ENCODE measurements around the gene ATXN1.

Gene ATXN1

DNA sequence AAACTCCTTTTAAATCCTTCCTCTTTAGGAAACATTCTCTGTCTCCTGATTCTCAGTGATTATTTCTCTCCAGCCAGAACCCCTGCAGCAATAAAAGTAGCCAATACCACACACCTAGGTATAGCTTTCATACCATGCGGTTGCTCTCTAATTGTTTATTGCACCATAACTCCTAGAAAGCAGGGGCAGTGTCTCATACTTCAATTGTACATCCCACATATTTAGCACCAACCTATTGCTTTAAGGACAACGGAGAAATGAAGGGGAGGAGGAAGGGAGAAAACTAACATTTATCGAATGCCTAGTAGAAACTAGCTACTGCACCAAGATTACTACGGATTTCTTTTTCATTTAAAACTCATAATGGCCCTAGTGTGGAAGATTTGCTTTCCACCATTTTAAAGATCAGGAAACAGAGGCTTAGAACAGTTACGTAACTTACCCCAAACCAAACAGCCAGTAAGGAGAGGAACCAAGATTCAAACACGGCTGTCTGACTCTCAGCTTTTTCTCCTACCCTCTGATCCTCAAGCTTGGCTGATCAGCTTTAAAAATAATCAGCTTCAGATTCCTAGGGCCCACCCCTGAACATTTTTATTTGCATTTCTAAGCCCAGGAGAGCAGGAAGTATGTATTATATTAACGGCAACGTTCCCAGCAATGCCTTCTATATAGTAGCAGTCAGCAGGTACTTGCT lies 43.4 kb upstream of the ATXN1 start:
- TF ChIP-seq, protein P1, sequence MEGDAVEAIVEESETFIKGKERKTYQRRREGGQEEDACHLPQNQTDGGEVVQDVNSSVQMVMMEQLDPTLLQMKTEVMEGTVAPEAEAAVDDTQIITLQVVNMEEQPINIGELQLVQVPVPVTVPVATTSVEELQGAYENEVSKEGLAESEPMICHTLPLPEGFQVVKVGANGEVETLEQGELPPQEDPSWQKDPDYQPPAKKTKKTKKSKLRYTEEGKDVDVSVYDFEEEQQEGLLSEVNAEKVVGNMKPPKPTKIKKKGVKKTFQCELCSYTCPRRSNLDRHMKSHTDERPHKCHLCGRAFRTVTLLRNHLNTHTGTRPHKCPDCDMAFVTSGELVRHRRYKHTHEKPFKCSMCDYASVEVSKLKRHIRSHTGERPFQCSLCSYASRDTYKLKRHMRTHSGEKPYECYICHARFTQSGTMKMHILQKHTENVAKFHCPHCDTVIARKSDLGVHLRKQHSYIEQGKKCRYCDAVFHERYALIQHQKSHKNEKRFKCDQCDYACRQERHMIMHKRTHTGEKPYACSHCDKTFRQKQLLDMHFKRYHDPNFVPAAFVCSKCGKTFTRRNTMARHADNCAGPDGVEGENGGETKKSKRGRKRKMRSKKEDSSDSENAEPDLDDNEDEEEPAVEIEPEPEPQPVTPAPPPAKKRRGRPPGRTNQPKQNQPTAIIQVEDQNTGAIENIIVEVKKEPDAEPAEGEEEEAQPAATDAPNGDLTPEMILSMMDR (IDR thresholded peaks at IDR 0.05; ENCODE audit: extremely low read depth, missing control alignments): no peak
- no peak for DNase-seq (ENCODE audit: low spot score)

GRCh38 chr6:16803294-16804200 lies 42.3 kb upstream of the ATXN1 start:
- TF ChIP-seq, protein P1 (IDR thresholded peaks at IDR 0.05; ENCODE audit: extremely low read depth, missing control alignments): no peak
- no peak for DNase-seq (ENCODE audit: low spot score)

- TF ChIP-seq, protein P1 (IDR thresholded peaks at IDR 0.05; ENCODE audit: extremely low read depth, missing control alignments): no peak
Measured at GRCh38 chr6:16802071-16802470, 40.8 kb upstream of the ATXN1 start.

DNA sequence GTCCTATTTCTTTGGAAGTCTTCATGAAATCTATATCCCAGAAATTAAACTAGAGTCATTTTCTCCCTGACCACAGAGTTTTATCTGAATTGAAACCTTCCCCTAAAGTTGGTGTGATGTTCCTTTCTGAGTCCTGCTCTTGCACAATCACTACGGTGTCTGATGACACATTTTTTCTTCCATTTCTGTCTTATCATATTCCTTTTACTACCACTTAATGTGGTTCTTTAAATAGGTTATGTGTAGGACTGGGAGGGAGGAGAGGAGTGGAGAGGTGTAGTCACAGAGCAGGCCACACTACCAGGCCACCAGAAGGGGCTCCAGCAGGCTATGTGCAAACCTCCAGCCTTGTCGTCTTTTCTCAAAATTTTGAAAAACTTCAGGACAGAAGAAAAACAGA lies 39.7 kb upstream of the ATXN1 start:
- TF ChIP-seq, protein P1 (IDR thresholded peaks at IDR 0.05; ENCODE audit: extremely low read depth, missing control alignments): no peak
- DNase-seq (ENCODE audit: low spot score): no peak

More at GRCh38 chr6:16802071-16802470, 40.8 kb upstream of the ATXN1 start:
- no peak for DNase-seq (ENCODE audit: low spot score)

GRCh38 chr6:16800341-16800740 lies 39.1 kb upstream of the ATXN1 start:
- DNase-seq (ENCODE audit: low spot score): no peak
- TF ChIP-seq, protein P1 (IDR thresholded peaks at IDR 0.05; ENCODE audit: extremely low read depth, missing control alignments): no peak

GRCh38 chr6:16799279-16800193 lies 38.3 kb upstream of the ATXN1 start:
- no peak for DNase-seq (ENCODE audit: low spot score)
- TF ChIP-seq, protein P1 (IDR thresholded peaks at IDR 0.05; ENCODE audit: extremely low read depth, missing control alignments): no peak
